K562 (cell line): ENCODE results near the gene TLN1. TPM values are rescaled to one million over a fixed set of nuclear protein-coding genes. Genes with fewer than 3 reads are reported as not detected.

Source experiments
- CBX5 ChIP-seq: IDR thresholded peaks from 2 replicates; pipeline ENCODE4 v1.6.1; 2014; ENCODE audit warnings: low read depth, borderline replicate concordance
- ETV6 ChIP-seq, 3 experiments: fragments of 150-350 bp in 1 of 3; sonication (generic) in 1 of 3; formaldehyde crosslinking in 1 of 3; IDR thresholded peaks; 2 replicates each; pipeline versions ENCODE4 v1.6.1 to v1.8.0; 2014 to 2022; ENCODE audit warnings: borderline replicate concordance in 2 of 3, low read depth in 2 of 3, antibody characterized with exemption in 1 of 3, low read length in 1 of 3, mild to moderate bottlenecking in 1 of 3, missing genetic modification reagents in 1 of 3
- HNRNPK ChIP-seq: fragments of 200-400 bp; formaldehyde crosslinking; IDR thresholded peaks from one replicate; pipeline ENCODE4 v1.6.1; 2018; ENCODE audit warnings: mild to moderate bottlenecking, low read depth, low read length; ENCODE audit not compliant: poor library complexity, severe bottlenecking
- MAZ ChIP-seq, 2 experiments: fragments of 450-650 bp in 1 of 2; sonication (generic) in 1 of 2; formaldehyde crosslinking; IDR thresholded peaks in 1 of 2; conservative IDR thresholded peaks in 1 of 2; 2 replicates each; pipeline versions ENCODE4 v1.4.0 to v1.5.0; 2020; ENCODE audit warnings: mild to moderate bottlenecking in 1 of 2, missing genetic modification reagents in 1 of 2
- MBD2 ChIP-seq: sonication (generic); IDR thresholded peaks from 2 replicates; pipeline ENCODE4 v1.6.1; 2016; ENCODE audit warnings: low read depth, borderline replicate concordance
- MEF2D ChIP-seq: conservative IDR thresholded peaks from 2 replicates; pipeline ENCODE4 v1.6.1; 2016; ENCODE audit warnings: low read depth, missing genetic modification characterization, missing compliant biosample characterization
- NFIC ChIP-seq: fragments of 450-650 bp; IDR thresholded peaks from 2 replicates; pipeline ENCODE4 v1.6.1; 2017; ENCODE audit warnings: mild to moderate bottlenecking, inconsistent platforms
- PCBP2 ChIP-seq: fragments of 200-400 bp; formaldehyde crosslinking; IDR thresholded peaks from 2 replicates; pipeline ENCODE4 v1.6.1; 2018; ENCODE audit warnings: low read length, low read depth, mild to moderate bottlenecking, moderate library complexity; ENCODE audit not compliant: poor library complexity, severe bottlenecking
- PRMT5 ChIP-seq: sonication (generic); formaldehyde crosslinking; IDR thresholded peaks from 2 replicates; pipeline ENCODE4 v1.5.0; 2020; ENCODE audit warnings: missing genetic modification reagents
- XRCC4 ChIP-seq: IDR thresholded peaks from one replicate; pipeline ENCODE4 v1.6.1; 2011; ENCODE audit not compliant: insufficient read depth, insufficient read length; ENCODE audit errors: extremely low read depth
- ZBTB17 ChIP-seq: fragments of 450-650 bp; formaldehyde crosslinking; IDR thresholded peaks from 2 replicates; pipeline ENCODE4 v1.4.0; 2020; ENCODE audit warnings: mild to moderate bottlenecking
- ZBTB7A ChIP-seq: IDR thresholded peaks from 2 replicates; pipeline ENCODE4 v1.6.1; 2011; ENCODE audit warnings: low read depth, mild to moderate bottlenecking, low read length, moderate library complexity, borderline replicate concordance; ENCODE audit not compliant: control insufficient read depth
- ZKSCAN3 ChIP-seq: fragments of 250-450 bp; sonication (Bioruptor Pico); IDR thresholded peaks from 2 replicates; pipeline ENCODE4 v1.4.0; 2020
- ZNF165 ChIP-seq: fragments of 250-450 bp; sonication (Bioruptor Pico); IDR thresholded peaks from 2 replicates; pipeline ENCODE4 v1.4.0; 2020; ENCODE audit warnings: borderline replicate concordance
- ZNF175 ChIP-seq: fragments of 200-800 bp; sonication (Bioruptor generic); IDR thresholded peaks from 2 replicates; pipeline ENCODE4 v1.6.1; 2016; ENCODE audit warnings: low read depth, mild to moderate bottlenecking, missing genetic modification characterization, missing compliant biosample characterization
- ZNF699 ChIP-seq: fragments of 250-450 bp; sonication (Bioruptor Pico); IDR thresholded peaks from 2 replicates; pipeline ENCODE4 v1.8.0; 2021; ENCODE audit warnings: mild to moderate bottlenecking, moderate library complexity; ENCODE audit not compliant: insufficient replicate concordance
- ZNF766 ChIP-seq: fragments of 200-800 bp; sonication (Bioruptor generic); conservative IDR thresholded peaks from 2 replicates; pipeline ENCODE4 v1.6.1; 2016; ENCODE audit warnings: missing genetic modification characterization, missing compliant biosample characterization
- polyA plus RNA-seq, 8 experiments: library from polyadenylated mRNA; depleted of rRNA in 4 of 8; stranded (reverse) in 5 of 8; unstranded in 3 of 8; fragments of >200 nt; fragmentation: Nextera tagmentation in 2 of 8; fragmentation: Illumina TruSeq in 1 of 8; extraction: Ambion mirVana in 2 of 8; extraction: Trizol in 1 of 8; gene quantifications; 2 replicates each; pipeline versions ENCODE4 v1.2.1 to v1.2.3, GENCODE V29; 2011 to 2014; ENCODE audit warnings: inconsistent platforms in 1 of 8, missing spikeins in 1 of 8
- total RNA-seq, 7 experiments: library from RNA; depleted of rRNA in 6 of 7; stranded (reverse); fragments of >200 nt in 6 of 7; fragmentation: Illumina TruSeq in 2 of 7; extraction: Trizol in 2 of 7; gene quantifications; 2 replicates each; pipeline versions ENCODE4 v1.2.1 to v1.2.3, GENCODE V29; 2011 to 2021; ENCODE audit warnings: low replicate concordance in 1 of 7
- TF ChIP-seq, protein P1 (sequence below): fragments of 450-650 bp; IDR thresholded peaks from 2 replicates; pipeline ENCODE4 v1.6.1; 2016; ENCODE audit warnings: missing biosample characterization, missing genetic modification characterization
- TF ChIP-seq, protein P2 (sequence below): fragments of 250-450 bp; sonication (Bioruptor Pico); IDR thresholded peaks from 2 replicates; pipeline ENCODE4 v1.8.0; 2022; ENCODE audit warnings: moderate library complexity, mild to moderate bottlenecking, inconsistent platforms
- TF ChIP-seq, protein P3 (sequence below), 2 experiments: fragments of 450-650 bp in 1 of 2; IDR thresholded peaks; 2 replicates each; pipeline ENCODE4 v1.6.1; 2011 to 2017; ENCODE audit warnings: low read depth in 2 of 2, antibody characterized with exemption in 1 of 2, borderline replicate concordance in 1 of 2, low read length in 1 of 2, mild to moderate bottlenecking in 1 of 2, mixed read lengths in 1 of 2; ENCODE audit not compliant: control insufficient read depth in 1 of 2

TLN1 gene
- total and polyA plus RNA-seq, 9 of the 15 experiments (the other 6 are each of a cell fraction or from before 2014, with no cell fraction given): 3.6 to 240 (median 54.8) TPM

DNA sequence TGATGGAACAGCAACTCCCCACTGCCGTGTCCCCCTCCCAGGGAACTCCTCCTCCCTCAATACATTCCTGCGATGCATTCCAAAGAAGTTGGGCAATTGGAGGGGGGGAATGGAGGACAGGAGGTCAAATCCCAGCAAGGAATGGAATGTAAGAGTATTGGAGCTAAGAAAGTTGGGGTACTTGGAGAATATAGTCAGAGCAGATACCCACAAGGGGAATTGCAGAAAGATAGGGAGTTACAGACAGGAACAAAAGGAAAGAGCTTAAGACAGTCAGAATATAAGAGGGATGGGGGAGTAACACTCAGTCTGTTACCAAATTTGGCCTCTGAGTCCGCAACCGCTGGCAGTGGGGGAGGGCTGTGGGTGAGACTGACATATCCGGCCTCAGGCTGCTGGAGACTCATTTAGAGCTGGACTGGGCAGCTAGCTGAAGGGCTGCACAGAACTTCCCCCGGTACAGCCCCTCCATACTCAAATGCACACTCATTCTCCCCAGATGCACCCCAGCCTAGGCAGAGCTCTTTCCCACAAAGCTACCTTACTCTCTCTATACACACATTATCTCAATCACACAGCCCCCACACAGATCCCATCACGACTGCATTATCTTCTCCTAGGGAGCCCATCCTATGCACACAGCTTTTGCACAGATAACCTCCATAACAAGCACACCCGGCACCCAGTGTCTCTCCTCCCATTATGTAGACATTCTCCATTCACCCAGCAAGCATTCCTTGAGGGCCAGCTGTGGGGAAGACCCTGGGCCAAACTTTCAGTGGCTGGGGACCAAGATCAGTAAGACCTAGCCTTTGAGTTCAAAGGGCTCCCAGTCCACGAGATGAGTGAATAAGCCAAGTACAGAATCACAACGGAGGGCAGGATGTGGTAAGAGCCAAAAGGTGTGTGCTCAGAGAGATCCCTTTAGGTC lies 3.7 kb downstream of the TLN1 start (continued):
- TF ChIP-seq, protein P1, sequence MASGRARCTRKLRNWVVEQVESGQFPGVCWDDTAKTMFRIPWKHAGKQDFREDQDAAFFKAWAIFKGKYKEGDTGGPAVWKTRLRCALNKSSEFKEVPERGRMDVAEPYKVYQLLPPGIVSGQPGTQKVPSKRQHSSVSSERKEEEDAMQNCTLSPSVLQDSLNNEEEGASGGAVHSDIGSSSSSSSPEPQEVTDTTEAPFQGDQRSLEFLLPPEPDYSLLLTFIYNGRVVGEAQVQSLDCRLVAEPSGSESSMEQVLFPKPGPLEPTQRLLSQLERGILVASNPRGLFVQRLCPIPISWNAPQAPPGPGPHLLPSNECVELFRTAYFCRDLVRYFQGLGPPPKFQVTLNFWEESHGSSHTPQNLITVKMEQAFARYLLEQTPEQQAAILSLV (tag): no peak
- TF ChIP-seq ZBTB17 (CRISPR knock-in tag) (no peak), MAZ (CRISPR knock-in tag; conservative IDR thresholded peaks at IDR 0.05 in 1 of 2, IDR thresholded peaks at IDR 0.05 in 1 of 2) (peak in 1 of 2 experiments; percentile 64; a peak in 1 of 4 replicates), ZNF165 (CRISPR knock-in tag) (no peak), ZNF175 (CRISPR knock-in tag) (peak; percentile 56; the same call in 1 of the 2 replicates), PRMT5 (no peak), HNRNPK (no peak), XRCC4 (no peak), PCBP2 (no peak), ZBTB7A (peak; percentile 28; the same call in 1 of the 2 replicates), CBX5 (no peak), ZNF766 (peak; percentile 62; the same call in 1 of the 2 replicates), MEF2D (tag) (peak; percentile 66), ZNF699 (no peak), NFIC (peak; percentile 88), MBD2 (peak; percentile 44), ETV6 (IDR thresholded peaks at IDR 0.05; ENCODE audit: borderline replicate concordance in 1 of 2, low read depth in 2 of 2, low read length in 1 of 2) (no peak), ETV6 (CRISPR knock-in tag; IDR thresholded peaks at IDR 0.05; ENCODE audit: borderline replicate concordance) (no peak), ZKSCAN3 (CRISPR knock-in tag) (no peak)
- TF ChIP-seq, protein P2, sequence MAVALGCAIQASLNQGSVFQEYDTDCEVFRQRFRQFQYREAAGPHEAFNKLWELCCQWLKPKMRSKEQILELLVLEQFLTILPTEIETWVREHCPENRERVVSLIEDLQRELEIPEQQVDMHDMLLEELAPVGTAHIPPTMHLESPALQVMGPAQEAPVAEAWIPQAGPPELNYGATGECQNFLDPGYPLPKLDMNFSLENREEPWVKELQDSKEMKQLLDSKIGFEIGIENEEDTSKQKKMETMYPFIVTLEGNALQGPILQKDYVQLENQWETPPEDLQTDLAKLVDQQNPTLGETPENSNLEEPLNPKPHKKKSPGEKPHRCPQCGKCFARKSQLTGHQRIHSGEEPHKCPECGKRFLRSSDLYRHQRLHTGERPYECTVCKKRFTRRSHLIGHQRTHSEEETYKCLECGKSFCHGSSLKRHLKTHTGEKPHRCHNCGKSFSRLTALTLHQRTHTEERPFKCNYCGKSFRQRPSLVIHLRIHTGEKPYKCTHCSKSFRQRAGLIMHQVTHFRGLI (CRISPR knock-in tag): no peak
- TF ChIP-seq, protein P3, sequence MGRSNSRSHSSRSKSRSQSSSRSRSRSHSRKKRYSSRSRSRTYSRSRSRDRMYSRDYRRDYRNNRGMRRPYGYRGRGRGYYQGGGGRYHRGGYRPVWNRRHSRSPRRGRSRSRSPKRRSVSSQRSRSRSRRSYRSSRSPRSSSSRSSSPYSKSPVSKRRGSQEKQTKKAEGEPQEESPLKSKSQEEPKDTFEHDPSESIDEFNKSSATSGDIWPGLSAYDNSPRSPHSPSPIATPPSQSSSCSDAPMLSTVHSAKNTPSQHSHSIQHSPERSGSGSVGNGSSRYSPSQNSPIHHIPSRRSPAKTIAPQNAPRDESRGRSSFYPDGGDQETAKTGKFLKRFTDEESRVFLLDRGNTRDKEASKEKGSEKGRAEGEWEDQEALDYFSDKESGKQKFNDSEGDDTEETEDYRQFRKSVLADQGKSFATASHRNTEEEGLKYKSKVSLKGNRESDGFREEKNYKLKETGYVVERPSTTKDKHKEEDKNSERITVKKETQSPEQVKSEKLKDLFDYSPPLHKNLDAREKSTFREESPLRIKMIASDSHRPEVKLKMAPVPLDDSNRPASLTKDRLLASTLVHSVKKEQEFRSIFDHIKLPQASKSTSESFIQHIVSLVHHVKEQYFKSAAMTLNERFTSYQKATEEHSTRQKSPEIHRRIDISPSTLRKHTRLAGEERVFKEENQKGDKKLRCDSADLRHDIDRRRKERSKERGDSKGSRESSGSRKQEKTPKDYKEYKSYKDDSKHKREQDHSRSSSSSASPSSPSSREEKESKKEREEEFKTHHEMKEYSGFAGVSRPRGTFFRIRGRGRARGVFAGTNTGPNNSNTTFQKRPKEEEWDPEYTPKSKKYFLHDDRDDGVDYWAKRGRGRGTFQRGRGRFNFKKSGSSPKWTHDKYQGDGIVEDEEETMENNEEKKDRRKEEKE (IDR thresholded peaks at IDR 0.05; ENCODE audit: borderline replicate concordance in 1 of 2, control insufficient read depth in 1 of 2, low read depth in 2 of 2, low read length in 1 of 2): no peak
